ENCODE results near the gene GUCY1A2.

The GUCY1A2 gene

DNA sequence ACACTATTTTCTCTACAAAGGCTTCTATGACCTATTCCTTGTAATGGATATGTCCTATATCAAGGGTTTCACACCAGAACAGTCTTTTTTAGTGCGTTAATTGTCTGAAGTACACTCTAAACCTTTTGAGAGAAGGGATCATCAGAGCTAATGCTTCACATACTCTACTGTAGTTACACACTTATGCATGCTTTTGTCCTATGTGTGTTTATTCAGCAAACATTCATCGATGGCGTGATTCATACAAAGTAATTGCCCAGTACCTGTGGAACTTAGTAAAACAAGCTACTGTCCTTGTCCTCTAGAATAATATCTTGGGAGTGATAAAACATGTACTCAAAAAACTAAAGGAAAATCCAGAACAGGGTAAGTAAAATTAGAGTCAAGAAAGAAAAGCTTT, 139.2 kb downstream of the GUCY1A2 start:
- Mint-ChIP-seq H3K4me1 (ENCODE audit: low read depth) (no peaks in the 10 kb centered on the region), H3K4me3 (no peak overlapping the region), H3K36me3 (ENCODE audit: low read depth) (no peaks in the 10 kb centered on the region), H3K27ac (no peak overlapping the region), H3K27me3 (ENCODE audit: low read depth) (no peaks in the 10 kb centered on the region), H3K9me3 (peaks cover 31% of the 10 kb centered on the region)
- no peak for DNase-seq (ENCODE audit: low spot score)

- peaks cover 45% of the 10 kb centered on the region for H3K9me3 Mint-ChIP-seq
- H3K27me3 Mint-ChIP-seq (ENCODE audit: low read depth), result no peaks in the 10 kb centered on the region
- H3K27ac Mint-ChIP-seq, result no peak overlapping the region
- no peaks in the 10 kb centered on the region for H3K36me3 Mint-ChIP-seq (ENCODE audit: low read depth)
- no peaks in the 10 kb centered on the region for H3K4me1 Mint-ChIP-seq (ENCODE audit: low read depth)
- DNase-seq (ENCODE audit: low spot score), result no peak
- H3K4me3 Mint-ChIP-seq, result no peak overlapping the region
These were observed 143.3 kb downstream of the GUCY1A2 start for GRCh38 chr11:106875013-106875412.

DNA sequence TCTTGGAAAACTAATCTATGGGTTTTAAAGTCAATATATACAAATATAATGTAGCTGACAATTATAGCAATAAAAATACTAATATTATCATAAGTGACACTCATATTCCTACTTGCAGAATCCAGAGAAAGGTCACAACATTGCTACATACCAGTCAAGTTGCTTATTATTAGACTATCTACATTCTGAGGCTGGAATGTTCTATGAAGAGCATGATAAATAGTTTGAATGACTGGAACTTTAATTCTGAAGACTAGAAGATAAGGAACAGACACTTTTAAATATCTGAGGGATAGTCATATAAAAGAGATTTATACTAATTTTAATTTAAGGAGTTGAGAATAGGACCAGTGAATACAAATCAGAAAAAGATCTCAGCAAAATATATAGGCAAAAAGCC, 146.0 kb downstream of the GUCY1A2 start:
- H3K4me3 Mint-ChIP-seq, result no peak overlapping the region
- H3K4me1 Mint-ChIP-seq (ENCODE audit: low read depth), result no peaks in the 10 kb centered on the region
- H3K36me3 Mint-ChIP-seq (ENCODE audit: low read depth), result no peaks in the 10 kb centered on the region
- no peaks in the 10 kb centered on the region for H3K27me3 Mint-ChIP-seq (ENCODE audit: low read depth)
- H3K27ac Mint-ChIP-seq, result no peak overlapping the region
- peaks cover 36% of the 10 kb centered on the region for H3K9me3 Mint-ChIP-seq
- no peak for DNase-seq (ENCODE audit: low spot score)

- Mint-ChIP-seq H3K36me3 (ENCODE audit: low read depth) (no peaks in the 10 kb centered on the region), H3K27ac (no peak overlapping the region), H3K27me3 (ENCODE audit: low read depth) (no peaks in the 10 kb centered on the region), H3K4me1 (ENCODE audit: low read depth) (no peaks in the 10 kb centered on the region), H3K9me3 (peaks cover 37% of the 10 kb centered on the region), H3K4me3 (no peak overlapping the region)
- no peak for DNase-seq (ENCODE audit: low spot score)
These were observed 160.1 kb downstream of the GUCY1A2 start for GRCh38 chr11:106858200-106858599.

- Mint-ChIP-seq H3K4me3 (no peak overlapping the region), H3K4me1 (ENCODE audit: low read depth) (no peaks in the 10 kb centered on the region), H3K9me3 (peaks cover 48% of the 10 kb centered on the region), H3K27me3 (ENCODE audit: low read depth) (no peaks in the 10 kb centered on the region), H3K36me3 (ENCODE audit: low read depth) (no peaks in the 10 kb centered on the region), H3K27ac (no peak overlapping the region)
- DNase-seq (ENCODE audit: low spot score), result no peak
These were observed 161.7 kb downstream of the GUCY1A2 start for GRCh38 chr11:106856566-106856965.

- H3K4me3 Mint-ChIP-seq, result no peak overlapping the region
- no peaks in the 10 kb centered on the region for H3K27me3 Mint-ChIP-seq (ENCODE audit: low read depth)
- peaks cover 49% of the 10 kb centered on the region for H3K9me3 Mint-ChIP-seq
- no peaks in the 10 kb centered on the region for H3K4me1 Mint-ChIP-seq (ENCODE audit: low read depth)
- no peak for DNase-seq (ENCODE audit: low spot score)
- H3K27ac Mint-ChIP-seq, result no peak overlapping the region
- no peaks in the 10 kb centered on the region for H3K36me3 Mint-ChIP-seq (ENCODE audit: low read depth)
These were observed 163.8 kb downstream of the GUCY1A2 start for GRCh38 chr11:106854429-106854828.

GRCh38 chr11:106853850-106854401, 164.3 kb downstream of the GUCY1A2 start:
- Mint-ChIP-seq H3K4me1 (ENCODE audit: low read depth) (no peaks in the 10 kb centered on the region), H3K36me3 (ENCODE audit: low read depth) (no peaks in the 10 kb centered on the region), H3K27ac (no peak overlapping the region), H3K27me3 (ENCODE audit: low read depth) (no peaks in the 10 kb centered on the region), H3K9me3 (peaks cover 49% of the 10 kb centered on the region), H3K4me3 (no peak overlapping the region)
- no peak for DNase-seq (ENCODE audit: low spot score)

GRCh38 chr11:106852779-106853178, 165.5 kb downstream of the GUCY1A2 start:
- Mint-ChIP-seq H3K9me3 (peaks cover 52% of the 10 kb centered on the region), H3K36me3 (ENCODE audit: low read depth) (no peaks in the 10 kb centered on the region), H3K4me3 (no peak overlapping the region), H3K4me1 (ENCODE audit: low read depth) (no peaks in the 10 kb centered on the region), H3K27ac (no peak overlapping the region), H3K27me3 (ENCODE audit: low read depth) (no peaks in the 10 kb centered on the region)
- no peak for DNase-seq (ENCODE audit: low spot score)

- no peak for DNase-seq (ENCODE audit: low spot score)
- no peaks in the 10 kb centered on the region for H3K4me1 Mint-ChIP-seq (ENCODE audit: low read depth)
- H3K27ac Mint-ChIP-seq, result no peak overlapping the region
- H3K36me3 Mint-ChIP-seq (ENCODE audit: low read depth), result no peaks in the 10 kb centered on the region
- H3K9me3 Mint-ChIP-seq, result peaks cover 47% of the 10 kb centered on the region
- H3K4me3 Mint-ChIP-seq, result no peak overlapping the region
- H3K27me3 Mint-ChIP-seq (ENCODE audit: low read depth), result no peaks in the 10 kb centered on the region
These were observed 169.8 kb downstream of the GUCY1A2 start for GRCh38 chr11:106848526-106848925.

DNA sequence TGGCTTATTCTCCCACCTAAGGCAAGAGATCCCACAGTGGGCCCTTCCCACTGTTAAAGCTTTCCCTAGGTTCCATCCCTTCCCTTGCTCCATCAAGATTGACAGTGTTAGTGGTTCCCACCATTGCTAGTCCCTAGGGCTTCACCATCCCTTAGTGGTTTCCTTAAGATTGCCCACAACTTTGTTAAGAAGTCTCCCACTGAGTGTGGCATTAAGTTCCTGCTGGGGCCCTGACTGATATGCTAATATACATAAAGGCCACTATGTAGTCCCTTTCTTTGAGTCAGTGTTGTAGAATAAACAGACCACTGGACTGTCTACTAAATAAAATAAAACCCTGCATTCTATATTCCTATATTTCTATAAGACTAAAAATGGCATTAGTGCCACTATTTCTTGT, 176.1 kb downstream of the GUCY1A2 start:
- H3K4me1 Mint-ChIP-seq (ENCODE audit: low read depth), result no peaks in the 10 kb centered on the region
- no peak for DNase-seq (ENCODE audit: low spot score)
- H3K9me3 Mint-ChIP-seq, result peaks cover 35% of the 10 kb centered on the region
- no peaks in the 10 kb centered on the region for H3K27me3 Mint-ChIP-seq (ENCODE audit: low read depth)
- H3K27ac Mint-ChIP-seq, result no peak overlapping the region
- no peaks in the 10 kb centered on the region for H3K36me3 Mint-ChIP-seq (ENCODE audit: low read depth)
- H3K4me3 Mint-ChIP-seq, result no peak overlapping the region

DNA sequence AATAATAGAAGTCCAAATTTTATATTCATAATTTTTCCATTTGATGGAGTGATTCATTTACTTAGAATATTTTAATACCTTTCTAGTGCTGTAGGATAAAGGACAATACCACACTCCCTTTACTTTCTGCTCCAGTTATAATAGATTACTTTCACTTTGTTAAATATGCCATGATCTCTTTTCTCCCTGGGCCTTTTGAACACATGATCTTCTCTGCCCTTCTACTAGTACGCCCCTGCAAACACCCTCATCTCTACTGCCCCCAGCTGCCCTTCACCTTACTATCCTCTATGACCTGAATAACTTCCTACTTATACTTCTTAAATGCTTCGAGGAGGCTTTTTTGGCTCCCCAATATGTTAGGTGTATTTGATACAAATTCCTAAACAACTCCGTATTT, 177.3 kb downstream of the GUCY1A2 start:
- H3K4me3 Mint-ChIP-seq, result no peak overlapping the region
- no peak for DNase-seq (ENCODE audit: low spot score)
- H3K36me3 Mint-ChIP-seq (ENCODE audit: low read depth), result no peaks in the 10 kb centered on the region
- H3K4me1 Mint-ChIP-seq (ENCODE audit: low read depth), result no peaks in the 10 kb centered on the region
- peaks cover 35% of the 10 kb centered on the region for H3K9me3 Mint-ChIP-seq
- no peak overlapping the region for H3K27ac Mint-ChIP-seq
- no peaks in the 10 kb centered on the region for H3K27me3 Mint-ChIP-seq (ENCODE audit: low read depth)

DNA sequence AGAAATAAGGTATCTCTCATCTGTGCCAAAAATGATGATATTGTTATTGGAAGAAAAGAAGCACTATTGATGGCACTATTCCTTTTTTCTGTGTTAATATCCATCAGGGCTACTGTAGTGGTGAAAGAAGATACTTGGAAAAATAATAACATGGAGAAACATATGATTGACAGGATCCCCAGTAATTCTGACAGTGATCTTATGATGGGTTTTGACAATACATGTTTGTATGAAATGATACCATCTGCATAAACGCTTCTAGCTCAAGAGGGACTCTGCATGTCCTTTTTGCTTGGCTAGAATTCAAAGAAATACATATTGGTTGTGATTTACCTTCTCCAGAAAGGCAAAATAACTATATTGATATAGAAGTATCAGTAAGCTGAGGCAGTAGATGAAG, 178.1 kb downstream of the GUCY1A2 start:
- no peak overlapping the region for H3K4me3 Mint-ChIP-seq
- no peaks in the 10 kb centered on the region for H3K36me3 Mint-ChIP-seq (ENCODE audit: low read depth)
- peaks cover 32% of the 10 kb centered on the region for H3K9me3 Mint-ChIP-seq
- H3K27ac Mint-ChIP-seq, result no peak overlapping the region
- H3K4me1 Mint-ChIP-seq (ENCODE audit: low read depth), result no peaks in the 10 kb centered on the region
- no peak for DNase-seq (ENCODE audit: low spot score)
- H3K27me3 Mint-ChIP-seq (ENCODE audit: low read depth), result no peaks in the 10 kb centered on the region

DNA sequence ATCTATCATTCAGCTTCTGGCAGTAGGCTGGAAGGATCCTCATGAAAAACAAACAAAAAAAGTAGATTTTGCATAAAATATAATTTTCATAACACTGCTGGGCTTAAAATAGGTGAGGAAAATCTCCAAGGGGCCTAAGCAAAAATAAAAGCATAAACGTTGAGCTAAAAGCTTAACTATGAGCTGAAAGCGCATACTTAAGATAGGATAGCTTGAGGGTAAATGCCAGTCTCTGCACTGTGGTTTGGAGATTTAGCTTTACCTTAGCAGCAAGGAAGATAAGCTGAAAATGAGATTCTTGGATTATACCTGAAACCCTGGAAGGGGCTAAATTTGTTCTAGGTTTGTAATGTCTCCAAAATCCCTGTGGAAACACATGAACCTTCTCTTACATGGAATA, 183.7 kb downstream of the GUCY1A2 start:
- no peaks in the 10 kb centered on the region for H3K27me3 Mint-ChIP-seq (ENCODE audit: low read depth)
- no peak for DNase-seq (ENCODE audit: low spot score)
- no peaks in the 10 kb centered on the region for H3K36me3 Mint-ChIP-seq (ENCODE audit: low read depth)
- no peak overlapping the region for H3K27ac Mint-ChIP-seq
- H3K4me3 Mint-ChIP-seq, result no peak overlapping the region
- H3K9me3 Mint-ChIP-seq, result peaks cover 10% of the 10 kb centered on the region
- H3K4me1 Mint-ChIP-seq (ENCODE audit: low read depth), result no peaks in the 10 kb centered on the region

- H3K27ac Mint-ChIP-seq, result no peak overlapping the region
- no peak for DNase-seq (ENCODE audit: low spot score)
- H3K4me1 Mint-ChIP-seq (ENCODE audit: low read depth), result no peaks in the 10 kb centered on the region
- H3K27me3 Mint-ChIP-seq (ENCODE audit: low read depth), result no peaks in the 10 kb centered on the region
- peaks cover 29% of the 10 kb centered on the region for H3K9me3 Mint-ChIP-seq
- no peak overlapping the region for H3K4me3 Mint-ChIP-seq
- no peaks in the 10 kb centered on the region for H3K36me3 Mint-ChIP-seq (ENCODE audit: low read depth)
These were observed 189.3 kb downstream of the GUCY1A2 start for GRCh38 chr11:106828976-106829375.

DNA sequence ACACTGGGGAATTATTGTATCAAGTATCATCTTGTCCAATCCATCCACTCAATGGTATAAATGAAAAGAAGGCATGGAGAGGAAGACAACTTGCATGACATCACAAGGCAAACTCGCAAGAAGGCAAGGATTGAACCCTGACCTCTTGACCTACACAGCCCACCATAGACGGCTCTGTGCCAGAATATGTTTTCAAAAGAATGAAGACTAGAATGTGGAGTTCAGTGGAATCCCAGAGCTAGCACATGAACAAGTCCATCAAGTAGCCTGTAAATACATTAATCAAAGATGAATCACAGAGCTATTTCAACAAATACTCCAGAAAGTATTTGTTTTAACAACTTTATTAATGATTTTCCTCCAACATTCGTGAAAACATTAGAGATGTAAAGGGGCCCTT, 189.7 kb downstream of the GUCY1A2 start:
- Mint-ChIP-seq H3K27me3 (ENCODE audit: low read depth) (no peaks in the 10 kb centered on the region), H3K36me3 (ENCODE audit: low read depth) (no peaks in the 10 kb centered on the region), H3K27ac (no peak overlapping the region), H3K4me1 (ENCODE audit: low read depth) (no peaks in the 10 kb centered on the region), H3K4me3 (no peak overlapping the region), H3K9me3 (peaks cover 28% of the 10 kb centered on the region)
- no peak for DNase-seq (ENCODE audit: low spot score)

Measured in T-helper 2 cell treated with Interferon-gamma antibody and Interleukin-4, amounts not matched to agents 5 μg/mL and 100 μg/mL, for 36 hours (primary cell).